Esophagus squamous epithelium (tissue), 5 donors: ENCODE results near the gene COG5. TPM values are rescaled to one million over a fixed set of nuclear protein-coding genes. Genes with fewer than 3 reads are reported as not detected.
"Not testable (repeated sequence)": the region's sequence is repeated elsewhere in the genome, so short reads cannot be mapped to it uniquely, and the experiment has no call there.

Source experiments
- DNase-seq: peaks from one replicate; lab custom pipeline; 2025; lab: John Stamatoyannopoulos, UW
- H3K27ac ChIP-seq, 4 donors: fragments of 200-600 bp; sonication (generic); one replicate each; pipeline ENCODE4 v1.5.1; 2016 to 2019; ENCODE audit warnings: mild to moderate bottlenecking in 1 of 4
- H3K27me3 ChIP-seq, 4 donors: fragments of 200-600 bp; sonication (generic); 1 replicate in 3 of 4; 2 replicates in 1 of 4; pipeline versions ENCODE4 v1.5.1 to v1.6.0; 2017 to 2021; ENCODE audit warnings: antibody characterized with exemption in 1 of 4
- H3K36me3 ChIP-seq, 3 donors: fragments of 200-600 bp; sonication (generic); one replicate each; pipeline ENCODE4 v1.5.1; 2016 to 2019
- H3K4me1 ChIP-seq, 3 donors: fragments of 200-600 bp; sonication (generic); one replicate each; pipeline ENCODE4 v1.5.1; 2017 to 2019
- H3K4me3 ChIP-seq, 4 donors: fragments of 200-600 bp; sonication (generic); 1 replicate in 3 of 4; 2 replicates in 1 of 4; pipeline ENCODE4 v1.5.1; 2016 to 2019; ENCODE audit warnings: mild to moderate bottlenecking in 2 of 4, moderate library complexity in 1 of 4
- H3K9me3 ChIP-seq, 3 donors: fragments of 200-600 bp; sonication (generic); one replicate each; pipeline ENCODE4 v1.5.1; 2016 to 2019
- POLR2A ChIP-seq, 4 donors: fragments of 450-650 bp; IDR thresholded peaks; one replicate each; pipeline ENCODE4 v1.6.1; 2017; ENCODE audit warnings: antibody characterized with exemption in 4 of 4, mild to moderate bottlenecking in 4 of 4, moderate library complexity in 3 of 4
- WGBS, 2 donors: methylation state at CpG; one replicate each; pipeline ENCODE4 v1.1.5; 2018; 5-methylcytosine and 5-hydroxymethylcytosine counted together
- intact Hi-C: fragments of 100-400 bp; cut with DNase I; formaldehyde crosslinking; loops from one replicate; pipeline ENCODE4 v1.15.0; 2022
- total RNA-seq, 4 donors: library from RNA; depleted of rRNA; stranded (reverse); fragments of >200 nt; gene quantifications; one replicate each; pipeline ENCODE4 v1.1.0, GENCODE V29; 2016
- TF ChIP-seq, protein P1 (sequence below), 6 experiments: fragments of 450-650 bp in 4 of 6; fragments of 200-600 bp in 2 of 6; sonication (generic) in 2 of 6; IDR thresholded peaks; one replicate each; pipeline ENCODE4 v1.5.1; 2016 to 2019; ENCODE audit warnings: antibody characterized with exemption in 6 of 6, mild to moderate bottlenecking in 4 of 6, moderate library complexity in 4 of 6
- donor health status: DM: yes; HTN: yes; CAD: no.

Gene COG5
- total RNA-seq, 4 donors from 2014 or later = 24.4 to 30.0 (median 27.2) TPM

GRCh38 chr7:107160389-107160788 lies 403.3 kb downstream of the COG5 start:
- H3K4me3 ChIP-seq = no peak overlapping the region
- 74 to 79% methylated on average over 2 of the region's 2 CpGs for WGBS, 2 donors
- no peak for DNase-seq
- no peaks in the 10 kb centered on the region for H3K4me1 ChIP-seq
- no peaks in the 10 kb centered on the region for H3K27me3 ChIP-seq
- no peaks in the 10 kb centered on the region for H3K36me3 ChIP-seq
- H3K27ac ChIP-seq = no peak overlapping the region
- intact Hi-C loops = no loop called here
- TF ChIP-seq, protein P1, sequence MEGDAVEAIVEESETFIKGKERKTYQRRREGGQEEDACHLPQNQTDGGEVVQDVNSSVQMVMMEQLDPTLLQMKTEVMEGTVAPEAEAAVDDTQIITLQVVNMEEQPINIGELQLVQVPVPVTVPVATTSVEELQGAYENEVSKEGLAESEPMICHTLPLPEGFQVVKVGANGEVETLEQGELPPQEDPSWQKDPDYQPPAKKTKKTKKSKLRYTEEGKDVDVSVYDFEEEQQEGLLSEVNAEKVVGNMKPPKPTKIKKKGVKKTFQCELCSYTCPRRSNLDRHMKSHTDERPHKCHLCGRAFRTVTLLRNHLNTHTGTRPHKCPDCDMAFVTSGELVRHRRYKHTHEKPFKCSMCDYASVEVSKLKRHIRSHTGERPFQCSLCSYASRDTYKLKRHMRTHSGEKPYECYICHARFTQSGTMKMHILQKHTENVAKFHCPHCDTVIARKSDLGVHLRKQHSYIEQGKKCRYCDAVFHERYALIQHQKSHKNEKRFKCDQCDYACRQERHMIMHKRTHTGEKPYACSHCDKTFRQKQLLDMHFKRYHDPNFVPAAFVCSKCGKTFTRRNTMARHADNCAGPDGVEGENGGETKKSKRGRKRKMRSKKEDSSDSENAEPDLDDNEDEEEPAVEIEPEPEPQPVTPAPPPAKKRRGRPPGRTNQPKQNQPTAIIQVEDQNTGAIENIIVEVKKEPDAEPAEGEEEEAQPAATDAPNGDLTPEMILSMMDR (IDR thresholded peaks at IDR 0.05) = no peak
- TF ChIP-seq POLR2A (IDR thresholded peaks at IDR 0.05) = no peak
- H3K9me3 ChIP-seq = no peaks in the 10 kb centered on the region

DNA sequence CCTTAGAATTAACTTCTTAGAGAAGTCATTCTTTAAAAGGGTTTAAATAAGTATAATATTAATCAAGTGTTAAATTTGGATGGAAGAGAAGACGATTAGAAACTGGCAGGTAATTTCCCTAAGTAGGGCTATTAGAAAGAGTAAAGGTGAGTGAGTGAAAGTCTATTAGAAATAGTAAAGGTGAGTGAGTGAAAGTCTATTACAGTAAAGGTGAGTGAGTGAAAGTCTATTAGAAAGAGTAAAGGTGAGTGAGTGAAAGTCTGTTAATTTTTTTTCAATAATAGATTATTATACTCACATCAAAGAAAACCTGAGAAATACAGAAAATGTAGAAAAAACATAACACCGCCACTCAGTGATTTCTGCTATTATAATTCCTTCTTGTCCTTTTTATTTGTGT lies 405.7 kb downstream of the COG5 start:
- Histone ChIP-seq H3K27ac (no peak overlapping the region), H3K4me3 (no peak overlapping the region), H3K4me1 (no peaks in the 10 kb centered on the region), H3K9me3 (no peaks in the 10 kb centered on the region), H3K27me3 (no peaks in the 10 kb centered on the region), H3K36me3 (no peaks in the 10 kb centered on the region)
- TF ChIP-seq, protein P1 (IDR thresholded peaks at IDR 0.05) = no peak
- TF ChIP-seq POLR2A (IDR thresholded peaks at IDR 0.05) = no peak
- intact Hi-C loops = loop anchor here (10.0 kb wide), 1 partner anchor 567 kb away; no protein-coding TSS in a partner anchor
- WGBS, 2 donors = 80 to 85% methylated on average over 2 of the region's 2 CpGs
- no peak for DNase-seq

DNA sequence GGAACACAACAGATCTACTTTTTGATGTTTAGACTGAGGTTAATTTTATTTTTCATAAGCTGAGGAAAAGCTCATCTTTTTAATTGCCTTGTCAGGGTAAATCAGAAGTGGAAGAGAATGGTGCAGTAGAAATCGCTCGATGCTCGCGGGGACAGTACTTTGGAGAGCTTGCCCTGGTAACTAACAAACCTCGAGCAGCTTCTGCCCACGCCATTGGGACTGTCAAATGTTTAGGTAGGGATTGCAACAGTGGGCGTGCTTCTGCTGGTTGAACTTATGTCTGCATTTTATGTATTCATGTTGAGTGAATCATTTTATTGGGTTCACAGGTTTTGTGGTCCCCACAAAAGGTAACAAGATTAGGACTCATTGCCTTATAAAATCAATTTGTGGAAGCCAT lies 406.6 kb downstream of the COG5 start:
- H3K4me3 ChIP-seq = no peak overlapping the region
- intact Hi-C loops = loop anchor here (10.0 kb wide), 1 partner anchor 568 kb away; no protein-coding TSS in a partner anchor
- DNase-seq = no peak
- TF ChIP-seq, protein P1 (IDR thresholded peaks at IDR 0.05) = no peak
- TF ChIP-seq POLR2A (IDR thresholded peaks at IDR 0.05) = no peak
- 81 to 86% methylated on average over 7 of the region's 7 CpGs for WGBS, 2 donors
- peaks cover 0 to 3% (median 0%) of the 10 kb centered on the region in 3 donors for H3K36me3 ChIP-seq
- no peak overlapping the region for H3K27ac ChIP-seq
- no peaks in the 10 kb centered on the region for H3K27me3 ChIP-seq
- H3K4me1 ChIP-seq = no peaks in the 10 kb centered on the region
- H3K9me3 ChIP-seq = no peaks in the 10 kb centered on the region

DNA sequence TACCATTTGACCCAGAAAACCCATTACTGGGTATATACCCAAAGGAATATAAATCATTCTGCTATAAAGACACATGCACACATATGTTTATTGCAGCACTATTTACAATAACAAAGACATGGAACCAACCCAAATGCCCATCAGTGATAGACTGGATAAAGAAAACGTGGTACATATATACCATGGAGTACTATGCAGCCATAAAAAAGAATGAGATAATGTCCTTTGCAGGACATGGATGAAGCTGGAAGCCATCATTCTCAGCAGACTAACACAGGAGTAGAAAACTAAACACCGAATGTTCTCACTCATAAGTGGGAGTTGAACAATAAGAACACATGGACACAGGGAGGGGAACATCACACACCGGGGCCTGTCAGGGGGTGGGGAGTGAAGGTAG lies 408.0 kb downstream of the COG5 start:
- 81 to 90% methylated on average over 3 of the region's 3 CpGs for WGBS, 2 donors

GRCh38 chr7:107154826-107155225 lies 408.9 kb downstream of the COG5 start:
- Histone ChIP-seq H3K36me3 (peaks cover 0 to 5% (median 0%) of the 10 kb centered on the region in 3 donors), H3K27ac (no peak overlapping the region), H3K9me3 (no peaks in the 10 kb centered on the region), H3K27me3 (no peaks in the 10 kb centered on the region), H3K4me1 (peaks cover 0 to 3% (median 0%) of the 10 kb centered on the region in 3 donors), H3K4me3 (no peak overlapping the region)
- DNase-seq = no peak
- intact Hi-C loops = loop anchor here (5.0 to 10.0 kb wide), 2 partner anchors 363 to 570 kb away; no protein-coding TSS in a partner anchor
- WGBS, 2 donors = 95 to 98% methylated on average over 5 to 6 of the region's 6 CpGs
- TF ChIP-seq POLR2A (IDR thresholded peaks at IDR 0.05) = no peak
- TF ChIP-seq, protein P1 (IDR thresholded peaks at IDR 0.05) = no peak

More for the DNA sequence above, 408.0 kb downstream of the COG5 start:
- not testable (repeated sequence) for H3K27ac ChIP-seq, DNase-seq, H3K27me3 ChIP-seq, H3K4me3 ChIP-seq, H3K9me3 ChIP-seq, H3K36me3 ChIP-seq, H3K4me1 ChIP-seq
- intact Hi-C loops = loop anchor here (10.0 kb wide), 1 partner anchor 569 kb away; no protein-coding TSS in a partner anchor
